GM12878 (cell line): ENCODE data around the gene IL16. TPM values are rescaled to one million over a fixed set of nuclear protein-coding genes. Genes with fewer than 3 reads are reported as not detected.

Experiments used
- ATAC-seq: fragments of 200-7000 bp; cut with Tn5 transposase; 3 replicates; pipeline ENCODE4 v1.9.1; 2020; ENCODE audit warnings: mild to moderate bottlenecking, moderate library complexity
- BruUV-seq: library from RNA; stranded (reverse); fragments of 400-500 nt; replicated peaks from 2 replicates; lab custom pipeline; 2021; lab: Mats Ljungman, UMichigan
- CTCF ChIA-PET: fragments of 300-600 bp; sonication (Branson Sonifier 250); formaldehyde crosslinking; extraction: SDS; loops from one replicate; lab custom pipeline; 2021; ENCODE audit warnings: inconsistent platforms; lab: Yijun Ruan, JAX
- POLR2A ChIA-PET: fragments of 350-600 bp; formaldehyde crosslinking; extraction: SDS; loops from one replicate; lab custom pipeline; 2021; ENCODE audit warnings: inconsistent platforms; lab: Charles Lee
- RAD21 ChIA-PET: fragments of 300-600 bp; sonication (Branson Sonifier 250); formaldehyde crosslinking; loops from one replicate; lab custom pipeline; 2023; ENCODE audit warnings: antibody characterized with exemption; ENCODE audit not compliant: unreplicated experiment; lab: Charles Lee
- SMC1A ChIA-PET: fragments of 300-600 bp; sonication (Branson Sonifier 250); formaldehyde crosslinking; loops from one replicate; lab custom pipeline; 2023; ENCODE audit not compliant: unreplicated experiment, uncharacterized antibody; lab: Charles Lee
- DNase-seq: peaks from one replicate; pipeline ENCODE4 v3.0.0-alpha.2; 2011; ENCODE audit warnings: low read depth, low spot score
- FAIRE-seq: peaks from 3 replicates; lab custom pipeline; 2011; peaks lifted over from hg19 to GRCh38; lab: Jason Lieb, UNC
- H2AFZ ChIP-seq: 2 replicates; pipeline ENCODE4 v1.6.0; 2011; ENCODE audit warnings: low read depth, low read length, control low read depth; ENCODE audit not compliant: control insufficient read depth
- H3K27ac ChIP-seq: 2 replicates; pipeline ENCODE4 v1.5.1; 2011; ENCODE audit warnings: control low read depth; ENCODE audit not compliant: control insufficient read depth, insufficient read depth
- H3K27me3 ChIP-seq, 2 experiments: replicated peaks in 1 of 2; 2 replicates each; pipeline versions ENCODE4 v1.6.0 to v1.6.1; 2011; ENCODE audit warnings: low read length in 1 of 2; ENCODE audit not compliant: control insufficient read depth in 2 of 2, insufficient read depth in 2 of 2
- H3K36me3 ChIP-seq, 2 experiments: 2 replicates each; pipeline ENCODE4 v1.5.1; 2011; ENCODE audit warnings: low read length in 1 of 2; ENCODE audit not compliant: control insufficient read depth in 2 of 2, insufficient read depth in 2 of 2
- H3K4me1 ChIP-seq: 2 replicates; pipeline ENCODE4 v1.6.1; 2011; ENCODE audit warnings: mild to moderate bottlenecking, low read length, moderate library complexity, mixed read lengths; ENCODE audit not compliant: control insufficient read depth, insufficient read depth
- H3K4me2 ChIP-seq: 2 replicates; pipeline ENCODE4 v1.6.0; 2011; ENCODE audit warnings: control low read depth; ENCODE audit not compliant: control insufficient read depth, insufficient read depth
- H3K4me3 ChIP-seq: fragments of 200-600 bp; sonication (generic); 2 replicates; pipeline ENCODE4 v1.5.1; 2016
- H3K79me2 ChIP-seq: 2 replicates; pipeline ENCODE4 v1.6.0; 2011; ENCODE audit warnings: low read length; ENCODE audit not compliant: control insufficient read depth, insufficient read depth
- H3K9ac ChIP-seq: 2 replicates; pipeline ENCODE4 v1.8.0; 2011; ENCODE audit warnings: low read length, control low read depth, mixed read lengths; ENCODE audit not compliant: control insufficient read depth, insufficient read depth
- H3K9me3 ChIP-seq: replicated peaks from 3 replicates; pipeline ENCODE4 v1.5.1; 2011; ENCODE audit warnings: mild to moderate bottlenecking, low read length; ENCODE audit not compliant: control insufficient read depth, insufficient read depth
- H4K20me1 ChIP-seq: 2 replicates; pipeline ENCODE4 v1.6.0; 2011; ENCODE audit not compliant: control insufficient read depth, insufficient read depth
- BACH1 ChIP-seq: fragments of 450-650 bp; IDR thresholded peaks from 2 replicates; pipeline ENCODE4 v1.6.1; 2017; ENCODE audit warnings: mild to moderate bottlenecking, borderline replicate concordance
- CBX5 ChIP-seq: sonication (generic); IDR thresholded peaks from 2 replicates; pipeline ENCODE4 v1.6.1; 2016; ENCODE audit warnings: low read depth, moderate library complexity, mild to moderate bottlenecking, inconsistent platforms
- MEF2A ChIP-seq: IDR thresholded peaks from 2 replicates; pipeline ENCODE4 v1.6.1; 2011; ENCODE audit warnings: low read depth, mild to moderate bottlenecking, low read length, moderate library complexity; ENCODE audit not compliant: insufficient read depth
- NRF1 ChIP-seq: conservative IDR thresholded peaks from 2 replicates; pipeline ENCODE4 v1.6.1; 2011; ENCODE audit warnings: mild to moderate bottlenecking, low read depth, low read length, improper control_type of control experiment
- RBBP5 ChIP-seq: fragments of 200-600 bp; sonication (generic); conservative IDR thresholded peaks from 2 replicates; pipeline ENCODE4 v1.6.1; 2016
- TARDBP ChIP-seq: IDR thresholded peaks from 2 replicates; pipeline ENCODE4 v1.6.1; 2016; ENCODE audit warnings: borderline replicate concordance
- WGBS: methylation state at CpG from one replicate; pipeline ENCODE4 v1.1.6; 2016; ENCODE audit warnings: low lambda C conversion rate; ENCODE audit not compliant: insufficient replicate concordance, insufficient coverage; ENCODE audit errors: missing lambda C conversion rate; 5-methylcytosine and 5-hydroxymethylcytosine counted together
- in situ Hi-C: fragments of 300-500 bp; cut with MboI; formaldehyde crosslinking; loops from 9 replicates; pipeline ENCODE4 v1.14.3; 2018; ENCODE audit warnings: mixed read lengths
- intact Hi-C: fragments of 100-400 bp; cut with micrococcal nuclease; formaldehyde crosslinking; loops from one replicate; pipeline ENCODE4 v1.14.2; 2022; ENCODE audit not compliant: unreplicated experiment
- polyA plus RNA-seq, 11 experiments: library from polyadenylated mRNA; depleted of rRNA in 4 of 11; unstranded in 6 of 11; stranded (reverse) in 5 of 11; fragments of >200 nt; fragmentation: Nextera tagmentation in 4 of 11; fragmentation: Illumina TruSeq in 1 of 11; extraction: Ambion mirVana in 4 of 11; extraction: Trizol in 1 of 11; gene quantifications; 1 replicate in 1 of 11; 2 replicates in 10 of 11; pipeline versions ENCODE4 v1.2.1 to v1.2.3, GENCODE V29; 2011 to 2016; ENCODE audit warnings: inconsistent platforms in 2 of 11, missing spikeins in 2 of 11, low read depth in 1 of 11
- total RNA-seq, 4 experiments: library from RNA; depleted of rRNA in 3 of 4; stranded (reverse); fragments of >200 nt in 3 of 4; fragmentation: Illumina TruSeq in 1 of 4; extraction: Trizol in 1 of 4; gene quantifications; 2 replicates each; pipeline versions ENCODE4 v1.2.1 to v1.2.3, GENCODE V29; 2013 to 2021
- TF ChIP-seq, protein P1 (sequence below): IDR thresholded peaks from 2 replicates; pipeline ENCODE4 v1.6.1; 2012; ENCODE audit warnings: low read length, inconsistent platforms

Gene IL16
- total and polyA plus RNA-seq, 10 of the 15 experiments (the other 5 are each of a cell fraction or from before 2014, with no cell fraction given), result 21.7 to 206 (median 44.5) TPM

GRCh38 chr15:81184188-81184587 is 12.5 kb upstream of the IL16 start:
- Histone ChIP-seq H3K27me3 (peaks cover 2 to 3% of the 10 kb centered on the region in 2 experiments; a peak in 2 of 4 replicates), H2AFZ (no peak overlapping the region), H3K27ac (no peak overlapping the region), H3K36me3 (no peaks in the 10 kb centered on the region), H3K9ac (no peak overlapping the region), H3K4me3 (no peak overlapping the region), H3K4me1 (no peaks in the 10 kb centered on the region), H3K79me2 (no peaks in the 10 kb centered on the region), H4K20me1 (no peaks in the 10 kb centered on the region), H3K9me3 (no peaks in the 10 kb centered on the region), H3K4me2 (no peak overlapping the region)
- in situ Hi-C loops, result no loop called here
- ATAC-seq (no peak), FAIRE-seq (no peak), DNase-seq (no peak)
- RAD21 ChIA-PET, result no interaction called here
- BruUV-seq, result no TSS peak
- no peak for TF ChIP-seq TARDBP
- TF ChIP-seq BACH1, result no peak
- no peak for TF ChIP-seq RBBP5
- TF ChIP-seq CBX5, result no peak
- TF ChIP-seq, protein P1, sequence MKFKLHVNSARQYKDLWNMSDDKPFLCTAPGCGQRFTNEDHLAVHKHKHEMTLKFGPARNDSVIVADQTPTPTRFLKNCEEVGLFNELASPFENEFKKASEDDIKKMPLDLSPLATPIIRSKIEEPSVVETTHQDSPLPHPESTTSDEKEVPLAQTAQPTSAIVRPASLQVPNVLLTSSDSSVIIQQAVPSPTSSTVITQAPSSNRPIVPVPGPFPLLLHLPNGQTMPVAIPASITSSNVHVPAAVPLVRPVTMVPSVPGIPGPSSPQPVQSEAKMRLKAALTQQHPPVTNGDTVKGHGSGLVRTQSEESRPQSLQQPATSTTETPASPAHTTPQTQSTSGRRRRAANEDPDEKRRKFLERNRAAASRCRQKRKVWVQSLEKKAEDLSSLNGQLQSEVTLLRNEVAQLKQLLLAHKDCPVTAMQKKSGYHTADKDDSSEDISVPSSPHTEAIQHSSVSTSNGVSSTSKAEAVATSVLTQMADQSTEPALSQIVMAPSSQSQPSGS, result no peak
- no peak for TF ChIP-seq NRF1
- POLR2A ChIA-PET, result no interaction called here
- SMC1A ChIA-PET, result no interaction called here
- WGBS, result under 1% methylated on average over 5 of the region's 5 CpGs
- intact Hi-C loops, result no loop called here
- CTCF ChIA-PET, result no interaction called here

GRCh38 chr15:81185631-81186295 is 10.9 kb upstream of the IL16 start:
- Histone ChIP-seq H4K20me1 (no peaks in the 10 kb centered on the region), H3K9me3 (no peaks in the 10 kb centered on the region), H3K27me3 (peaks cover 2 to 3% of the 10 kb centered on the region in 2 experiments; a peak in 2 of 4 replicates), H3K36me3 (no peaks in the 10 kb centered on the region), H3K4me3 (no peak overlapping the region), H3K4me1 (no peaks in the 10 kb centered on the region), H3K4me2 (no peak overlapping the region), H3K27ac (no peak overlapping the region), H2AFZ (no peak overlapping the region), H3K9ac (no peak overlapping the region), H3K79me2 (no peaks in the 10 kb centered on the region)
- CTCF ChIA-PET, result no interaction called here
- RAD21 ChIA-PET, result no interaction called here
- WGBS, result 5% methylated on average over 5 of the region's 5 CpGs
- SMC1A ChIA-PET, result no interaction called here
- in situ Hi-C loops (no loop called here), intact Hi-C loops (no loop called here)
- TF ChIP-seq BACH1 (no peak), MEF2A (no peak)
- ATAC-seq, result no peak
- POLR2A ChIA-PET, result no interaction called here
- DNase-seq, result no peak
- no TSS peak for BruUV-seq
- FAIRE-seq, result no peak
